Measurements from ENCODE around the gene RNF123.
A peak's percentile ranks its signal among the peaks of the same experiment; 100 is the strongest.

Gene RNF123

GRCh38 chr3:49714728-49715550 lies 25.6 kb downstream of the RNF123 start:
- DNase-seq (ENCODE audit: insufficient read length, low spot score) (no peak), FAIRE-seq (no peak)
- TF ChIP-seq PAX5 (IDR thresholded peaks at IDR 0.05; ENCODE audit: insufficient read depth, low read length, severe bottlenecking) (no peak), TAF1 (IDR thresholded peaks at IDR 0.05; ENCODE audit: low read depth, low read length) (no peak), POLR2A (IDR thresholded peaks at IDR 0.05; ENCODE audit: low read depth, low read length) (no peak), POU2F2 (IDR thresholded peaks at IDR 0.05; ENCODE audit: low read depth, low read length) (no peak), POLR2AphosphoS5 (IDR thresholded peaks at IDR 0.05; ENCODE audit: low read depth, low read length) (no peak), SPI1 (IDR thresholded peaks at IDR 0.05; ENCODE audit: low read depth, low read length) (no peak)

DNA sequence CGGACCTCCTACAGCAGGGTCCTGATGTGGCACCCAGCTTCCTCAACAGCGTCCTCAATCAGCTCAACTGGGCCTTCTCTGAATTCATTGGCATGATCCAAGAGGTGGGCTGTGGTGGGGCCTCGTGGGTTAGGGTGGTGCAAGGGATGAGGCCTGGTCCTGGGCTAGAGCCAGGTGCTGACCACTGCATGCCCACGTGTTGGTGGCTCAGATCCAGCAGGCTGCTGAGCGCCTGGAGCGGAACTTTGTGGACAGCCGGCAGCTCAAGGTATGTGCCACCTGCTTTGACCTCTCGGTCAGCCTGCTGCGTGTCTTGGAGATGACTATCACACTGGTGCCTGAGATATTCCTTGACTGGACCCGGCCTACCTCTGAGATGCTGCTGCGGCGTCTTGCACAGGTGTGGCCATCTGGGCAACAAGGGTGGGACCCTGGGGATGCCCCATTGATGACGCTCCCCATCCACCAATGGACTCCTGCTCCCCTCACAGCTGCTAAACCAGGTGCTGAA lies 26.3 kb downstream of the RNF123 start:
- DNase-seq (ENCODE audit: insufficient read length, low spot score), result no peak
- no peak for FAIRE-seq
- no peak for TF ChIP-seq POU2F2 (IDR thresholded peaks at IDR 0.05; ENCODE audit: low read depth, low read length)
- TF ChIP-seq PAX5 (IDR thresholded peaks at IDR 0.05; ENCODE audit: insufficient read depth, low read length, severe bottlenecking), result no peak
- no peak for TF ChIP-seq TAF1 (IDR thresholded peaks at IDR 0.05; ENCODE audit: low read depth, low read length)
- no peak; the same call in 1 of the 2 replicates for TF ChIP-seq POLR2AphosphoS5 (IDR thresholded peaks at IDR 0.05; ENCODE audit: low read depth, low read length)
- no peak for TF ChIP-seq SPI1 (IDR thresholded peaks at IDR 0.05; ENCODE audit: low read depth, low read length)
- no peak for TF ChIP-seq POLR2A (IDR thresholded peaks at IDR 0.05; ENCODE audit: low read depth, low read length)

DNA sequence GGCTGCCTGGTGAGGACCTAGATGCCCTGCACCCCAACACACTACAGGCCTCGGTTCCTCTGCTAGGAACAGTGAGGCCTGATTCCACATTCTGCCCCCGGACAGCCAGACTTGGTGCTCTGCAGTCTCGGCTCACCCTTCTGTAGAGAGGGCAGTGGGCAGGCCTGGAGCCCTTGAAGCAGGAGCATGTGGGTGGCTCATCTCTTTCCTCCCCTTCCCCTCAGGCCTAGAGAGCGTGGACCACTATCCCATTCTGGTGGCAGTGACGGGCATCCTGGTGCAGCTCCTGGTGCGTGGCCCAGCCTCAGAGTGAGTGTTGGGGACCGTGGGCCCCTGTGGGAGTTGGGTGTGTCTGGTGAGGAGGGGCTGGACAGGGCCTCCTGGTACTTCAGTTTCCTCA lies 26.8 kb downstream of the RNF123 start:
- no peak for DNase-seq (ENCODE audit: insufficient read length, low spot score)
- TF ChIP-seq TAF1 (IDR thresholded peaks at IDR 0.05; ENCODE audit: low read depth, low read length) (no peak), POU2F2 (IDR thresholded peaks at IDR 0.05; ENCODE audit: low read depth, low read length) (no peak), PAX5 (IDR thresholded peaks at IDR 0.05; ENCODE audit: insufficient read depth, low read length, severe bottlenecking) (no peak), POLR2AphosphoS5 (IDR thresholded peaks at IDR 0.05; ENCODE audit: low read depth, low read length) (no peak; the same call in 1 of the 2 replicates), POLR2A (IDR thresholded peaks at IDR 0.05; ENCODE audit: low read depth, low read length) (no peak), SPI1 (IDR thresholded peaks at IDR 0.05; ENCODE audit: low read depth, low read length) (no peak)
- no peak for FAIRE-seq

- DNase-seq (ENCODE audit: insufficient read length, low spot score) (no peak), FAIRE-seq (no peak)
- TF ChIP-seq POLR2A (IDR thresholded peaks at IDR 0.05; ENCODE audit: low read depth, low read length) (no peak), TAF1 (IDR thresholded peaks at IDR 0.05; ENCODE audit: low read depth, low read length) (no peak), POLR2AphosphoS5 (IDR thresholded peaks at IDR 0.05; ENCODE audit: low read depth, low read length) (no peak)
These were observed 27.4 kb downstream of the RNF123 start for GRCh38 chr3:49716691-49717210.

DNA sequence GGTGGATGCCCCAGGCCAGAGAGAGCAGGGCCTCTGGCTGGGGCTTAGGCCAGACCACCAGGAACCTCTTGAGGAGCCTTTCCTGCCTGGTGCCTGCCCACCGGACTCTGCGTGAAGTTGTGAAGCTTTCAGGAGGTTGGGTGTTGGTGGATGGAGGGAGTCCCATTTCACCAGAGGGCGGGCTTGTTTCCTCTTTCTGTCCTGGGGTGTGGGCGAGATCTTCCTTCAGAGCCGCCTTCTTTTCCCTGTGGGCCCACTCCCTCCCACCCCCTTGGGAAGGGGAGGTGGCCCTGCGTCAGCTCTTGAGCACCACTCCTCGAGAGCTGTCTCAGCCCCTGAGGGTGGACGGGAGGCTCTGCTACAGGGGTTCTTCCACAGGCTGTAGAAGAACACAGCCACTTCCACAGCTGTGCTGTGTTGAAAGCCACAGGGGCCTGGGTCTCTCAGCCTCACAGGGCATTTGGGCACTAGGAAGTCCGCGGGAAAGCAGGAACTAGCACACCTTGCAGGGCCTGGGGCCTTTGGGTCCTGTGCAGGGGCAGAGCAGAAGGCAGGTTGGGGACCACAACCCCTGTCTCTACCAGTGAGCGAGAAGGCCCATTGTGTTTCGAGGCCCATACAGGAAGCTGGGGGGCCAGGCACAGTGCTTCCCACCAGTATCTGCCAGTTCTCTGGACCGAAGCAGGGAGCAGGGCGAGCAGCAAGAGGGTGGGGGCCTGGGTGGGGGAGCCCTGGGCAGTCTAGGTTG lies 28.0 kb downstream of the RNF123 start:
- DNase-seq (ENCODE audit: insufficient read length, low spot score) (no peak), FAIRE-seq (no peak)

GRCh38 chr3:49717959-49718857 lies 28.9 kb downstream of the RNF123 start:
- DNase-seq (ENCODE audit: insufficient read length, low spot score) (no peak), FAIRE-seq (peak; percentile 60)

More for the DNA sequence above, 28.0 kb downstream of the RNF123 start:
- TF ChIP-seq POU2F2 (IDR thresholded peaks at IDR 0.05; ENCODE audit: low read depth, low read length) (no peak), PAX5 (IDR thresholded peaks at IDR 0.05; ENCODE audit: insufficient read depth, low read length, severe bottlenecking) (no peak)

DNA sequence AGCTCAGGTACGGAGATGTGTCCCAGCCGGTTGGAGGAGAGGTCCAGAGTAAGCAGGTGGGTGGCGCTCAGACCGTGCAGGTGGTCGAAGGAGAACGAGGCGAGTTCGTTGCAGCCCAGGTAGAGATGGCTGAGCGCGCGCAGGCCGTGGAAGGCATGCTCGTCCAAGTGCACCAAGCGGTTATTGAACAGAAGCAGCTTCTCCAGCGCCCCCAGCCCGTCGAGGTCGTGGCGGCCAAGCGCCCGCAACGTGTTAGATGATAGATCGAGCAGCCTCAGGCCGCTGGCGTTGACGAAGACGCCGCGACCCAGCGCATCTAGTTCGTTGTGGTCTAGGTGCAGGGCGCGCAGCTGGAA lies 29.5 kb downstream of the RNF123 start:
- peak; percentile 13 for FAIRE-seq
- DNase-seq (ENCODE audit: insufficient read length, low spot score), result no peak
- TF ChIP-seq POLR2AphosphoS5 (IDR thresholded peaks at IDR 0.05; ENCODE audit: low read depth, low read length) (no peak), SPI1 (IDR thresholded peaks at IDR 0.05; ENCODE audit: low read depth, low read length) (no peak), POU2F2 (IDR thresholded peaks at IDR 0.05; ENCODE audit: low read depth, low read length) (no peak), PAX5 (IDR thresholded peaks at IDR 0.05; ENCODE audit: insufficient read depth, low read length, severe bottlenecking) (no peak), POLR2A (IDR thresholded peaks at IDR 0.05; ENCODE audit: low read depth, low read length) (no peak), TAF1 (IDR thresholded peaks at IDR 0.05; ENCODE audit: low read depth, low read length) (no peak)

More at GRCh38 chr3:49717959-49718857, 28.9 kb downstream of the RNF123 start:
- TF ChIP-seq PAX5 (IDR thresholded peaks at IDR 0.05; ENCODE audit: insufficient read depth, low read length, severe bottlenecking) (no peak), POLR2A (IDR thresholded peaks at IDR 0.05; ENCODE audit: low read depth, low read length) (no peak), POU2F2 (IDR thresholded peaks at IDR 0.05; ENCODE audit: low read depth, low read length) (0 out of 2 replicates have a peak, but pooled peaks have one; percentile 35)

DNA sequence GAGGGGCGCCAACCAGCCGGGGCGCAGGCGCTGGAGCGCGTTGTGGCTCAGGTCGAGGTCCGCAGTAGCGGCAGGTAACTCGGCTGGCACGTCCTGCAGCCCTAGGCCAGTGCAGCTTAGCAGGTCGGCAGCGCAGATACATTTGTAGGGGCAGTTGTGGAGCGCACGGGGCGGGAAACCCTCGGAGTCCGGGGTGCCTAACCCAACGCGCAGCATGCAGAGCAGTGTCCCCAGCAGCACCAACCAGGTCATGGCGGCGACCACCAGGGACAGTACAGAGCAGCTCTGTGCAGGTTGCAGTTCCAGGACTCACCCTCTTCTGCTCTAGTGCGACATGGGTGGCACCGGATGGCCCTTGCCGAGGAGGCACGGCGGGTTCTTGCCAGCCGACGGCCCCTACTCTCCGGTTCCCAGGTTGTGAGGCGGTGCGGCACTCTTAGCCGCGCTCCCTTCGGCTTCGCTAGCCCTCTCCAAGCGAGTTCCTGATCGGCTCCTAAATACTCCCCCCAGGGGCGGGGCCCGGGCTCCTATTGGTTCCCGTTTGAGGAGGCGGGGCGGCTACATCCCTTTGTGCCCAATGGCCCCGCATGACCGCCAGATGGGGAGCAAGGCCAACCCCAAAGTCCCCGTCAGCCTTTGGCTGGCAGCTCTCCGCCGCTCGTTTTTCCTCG lies 30.0 kb downstream of the RNF123 start, which contains the start of gene AMIGO3:
Gene AMIGO3, minus strand, starts transcription at position 471 of the 671 bp plus-strand sequence. Its CDS starts 219 bp downstream, at position 252.
- no peak for TF ChIP-seq PAX5 (IDR thresholded peaks at IDR 0.05; ENCODE audit: insufficient read depth, low read length, severe bottlenecking)
- TF ChIP-seq POLR2A (IDR thresholded peaks at IDR 0.05; ENCODE audit: low read depth, low read length), result peak; percentile 78
- peak; percentile 32; the same call in 1 of the 2 replicates for TF ChIP-seq POU2F2 (IDR thresholded peaks at IDR 0.05; ENCODE audit: low read depth, low read length)
- peak; percentile 30; the same call in 1 of the 2 replicates for TF ChIP-seq POLR2AphosphoS5 (IDR thresholded peaks at IDR 0.05; ENCODE audit: low read depth, low read length)
- FAIRE-seq (peak; percentile 95), DNase-seq (ENCODE audit: insufficient read length, low spot score) (peak; percentile 96)
